GM12878 (cell line): Measurements from ENCODE around the gene PTPN13. TPM values are rescaled to one million over a fixed set of nuclear protein-coding genes. Genes with fewer than 3 reads are reported as not detected.

ENCODE experiments used
- ATAC-seq: fragments of 200-7000 bp; cut with Tn5 transposase; 3 replicates; pipeline ENCODE4 v1.9.1; 2020; ENCODE audit warnings: mild to moderate bottlenecking, moderate library complexity
- BruUV-seq: library from RNA; stranded (reverse); fragments of 400-500 nt; replicated peaks from 2 replicates; lab custom pipeline; 2021; lab: Mats Ljungman, UMichigan
- CTCF ChIA-PET: fragments of 300-600 bp; sonication (Branson Sonifier 250); formaldehyde crosslinking; extraction: SDS; loops from one replicate; lab custom pipeline; 2021; ENCODE audit warnings: inconsistent platforms; lab: Yijun Ruan, JAX
- POLR2A ChIA-PET: fragments of 350-600 bp; formaldehyde crosslinking; extraction: SDS; loops from one replicate; lab custom pipeline; 2021; ENCODE audit warnings: inconsistent platforms; lab: Charles Lee
- RAD21 ChIA-PET: fragments of 300-600 bp; sonication (Branson Sonifier 250); formaldehyde crosslinking; loops from one replicate; lab custom pipeline; 2023; ENCODE audit warnings: antibody characterized with exemption; ENCODE audit not compliant: unreplicated experiment; lab: Charles Lee
- SMC1A ChIA-PET: fragments of 300-600 bp; sonication (Branson Sonifier 250); formaldehyde crosslinking; loops from one replicate; lab custom pipeline; 2023; ENCODE audit not compliant: unreplicated experiment, uncharacterized antibody; lab: Charles Lee
- DNase-seq: peaks from one replicate; pipeline ENCODE4 v3.0.0-alpha.2; 2011; ENCODE audit warnings: low read depth, low spot score
- FAIRE-seq: peaks from 3 replicates; lab custom pipeline; 2011; peaks lifted over from hg19 to GRCh38; lab: Jason Lieb, UNC
- H2AFZ ChIP-seq: 2 replicates; pipeline ENCODE4 v1.6.0; 2011; ENCODE audit warnings: low read depth, low read length, control low read depth; ENCODE audit not compliant: control insufficient read depth
- H3K27ac ChIP-seq: 2 replicates; pipeline ENCODE4 v1.5.1; 2011; ENCODE audit warnings: control low read depth; ENCODE audit not compliant: control insufficient read depth, insufficient read depth
- H3K27me3 ChIP-seq, 2 experiments: replicated peaks in 1 of 2; 2 replicates each; pipeline versions ENCODE4 v1.6.0 to v1.6.1; 2011; ENCODE audit warnings: low read length in 1 of 2; ENCODE audit not compliant: control insufficient read depth in 2 of 2, insufficient read depth in 2 of 2
- H3K36me3 ChIP-seq, 2 experiments: 2 replicates each; pipeline ENCODE4 v1.5.1; 2011; ENCODE audit warnings: low read length in 1 of 2; ENCODE audit not compliant: control insufficient read depth in 2 of 2, insufficient read depth in 2 of 2
- H3K4me1 ChIP-seq: 2 replicates; pipeline ENCODE4 v1.6.1; 2011; ENCODE audit warnings: mild to moderate bottlenecking, low read length, moderate library complexity, mixed read lengths; ENCODE audit not compliant: control insufficient read depth, insufficient read depth
- H3K4me2 ChIP-seq: 2 replicates; pipeline ENCODE4 v1.6.0; 2011; ENCODE audit warnings: control low read depth; ENCODE audit not compliant: control insufficient read depth, insufficient read depth
- H3K4me3 ChIP-seq: fragments of 200-600 bp; sonication (generic); 2 replicates; pipeline ENCODE4 v1.5.1; 2016
- H3K79me2 ChIP-seq: 2 replicates; pipeline ENCODE4 v1.6.0; 2011; ENCODE audit warnings: low read length; ENCODE audit not compliant: control insufficient read depth, insufficient read depth
- H3K9ac ChIP-seq: 2 replicates; pipeline ENCODE4 v1.8.0; 2011; ENCODE audit warnings: low read length, control low read depth, mixed read lengths; ENCODE audit not compliant: control insufficient read depth, insufficient read depth
- H3K9me3 ChIP-seq: replicated peaks from 3 replicates; pipeline ENCODE4 v1.5.1; 2011; ENCODE audit warnings: mild to moderate bottlenecking, low read length; ENCODE audit not compliant: control insufficient read depth, insufficient read depth
- H4K20me1 ChIP-seq: 2 replicates; pipeline ENCODE4 v1.6.0; 2011; ENCODE audit not compliant: control insufficient read depth, insufficient read depth
- CBX3 ChIP-seq: fragments of 200-600 bp; sonication (generic); IDR thresholded peaks from 2 replicates; pipeline ENCODE4 v1.6.1; 2016; ENCODE audit warnings: low read depth, borderline replicate concordance
- CEBPB ChIP-seq, 2 experiments: fragments of 150-350 bp in 1 of 2; IDR thresholded peaks; 2 replicates each; pipeline ENCODE4 v1.6.1; 2012 to 2014; ENCODE audit warnings: low read depth in 2 of 2, low read length in 2 of 2, borderline replicate concordance in 1 of 2, inconsistent platforms in 1 of 2
- CTCF ChIP-seq, 3 experiments: IDR thresholded peaks in 2 of 3; conservative IDR thresholded peaks in 1 of 3; 2 replicates each; pipeline ENCODE4 v1.5.1; 2011; ENCODE audit warnings: low read depth in 3 of 3, low read length in 3 of 3, mild to moderate bottlenecking in 3 of 3, control low read depth in 2 of 3, moderate library complexity in 2 of 3, inconsistent platforms in 1 of 3, mixed read lengths in 1 of 3; ENCODE audit not compliant: control insufficient read depth in 2 of 3, insufficient read depth in 1 of 3; ENCODE audit errors: extremely low read depth in 1 of 3
- ESRRA ChIP-seq: IDR thresholded peaks from 2 replicates; pipeline ENCODE4 v1.6.1; 2012; ENCODE audit warnings: mild to moderate bottlenecking, low read length, improper control_type of control experiment
- IRF4 ChIP-seq: IDR thresholded peaks from 2 replicates; pipeline ENCODE4 v1.6.1; 2011; ENCODE audit warnings: low read depth, low read length
- KLF5 ChIP-seq: fragments of 450-650 bp; IDR thresholded peaks from 2 replicates; pipeline ENCODE4 v1.6.1; 2014; ENCODE audit warnings: mild to moderate bottlenecking; ENCODE audit not compliant: partially characterized antibody
- MEF2A ChIP-seq: IDR thresholded peaks from 2 replicates; pipeline ENCODE4 v1.6.1; 2011; ENCODE audit warnings: low read depth, mild to moderate bottlenecking, low read length, moderate library complexity; ENCODE audit not compliant: insufficient read depth
- MTA2 ChIP-seq: fragments of 450-650 bp; IDR thresholded peaks from 2 replicates; pipeline ENCODE4 v1.6.1; 2016; ENCODE audit warnings: low read depth, mild to moderate bottlenecking, moderate library complexity
- MXI1 ChIP-seq: fragments of 150-350 bp; IDR thresholded peaks from 2 replicates; pipeline ENCODE4 v1.6.1; 2011; ENCODE audit warnings: low read depth, mild to moderate bottlenecking, inconsistent platforms, low read length, improper control_type of control experiment
- RB1 ChIP-seq: fragments of 450-650 bp; formaldehyde crosslinking; IDR thresholded peaks from 2 replicates; pipeline ENCODE4 v1.6.1; 2017; ENCODE audit warnings: mild to moderate bottlenecking, borderline replicate concordance
- REST ChIP-seq: IDR thresholded peaks from 2 replicates; pipeline ENCODE4 v1.6.1; 2012; ENCODE audit warnings: mild to moderate bottlenecking, low read depth, low read length
- STAT1 ChIP-seq: fragments of 450-650 bp; conservative IDR thresholded peaks from 2 replicates; pipeline ENCODE4 v1.6.1; 2014; ENCODE audit warnings: antibody characterized with exemption, mild to moderate bottlenecking
- TCF7 ChIP-seq: IDR thresholded peaks from 2 replicates; pipeline ENCODE4 v1.6.1; 2014; ENCODE audit warnings: antibody characterized with exemption, borderline replicate concordance
- ZBTB40 ChIP-seq: fragments of 450-650 bp; IDR thresholded peaks from 2 replicates; pipeline ENCODE4 v1.6.1; 2016; ENCODE audit warnings: mild to moderate bottlenecking, moderate library complexity, borderline replicate concordance
- WGBS: methylation state at CpG from one replicate; pipeline ENCODE4 v1.1.6; 2016; ENCODE audit warnings: low lambda C conversion rate; ENCODE audit not compliant: insufficient replicate concordance, insufficient coverage; ENCODE audit errors: missing lambda C conversion rate; 5-methylcytosine and 5-hydroxymethylcytosine counted together
- in situ Hi-C: fragments of 300-500 bp; cut with MboI; formaldehyde crosslinking; loops from 9 replicates; pipeline ENCODE4 v1.14.3; 2018; ENCODE audit warnings: mixed read lengths
- intact Hi-C: fragments of 100-400 bp; cut with micrococcal nuclease; formaldehyde crosslinking; loops from one replicate; pipeline ENCODE4 v1.14.2; 2022; ENCODE audit not compliant: unreplicated experiment
- polyA plus RNA-seq, 11 experiments: library from polyadenylated mRNA; depleted of rRNA in 4 of 11; unstranded in 6 of 11; stranded (reverse) in 5 of 11; fragments of >200 nt; fragmentation: Nextera tagmentation in 4 of 11; fragmentation: Illumina TruSeq in 1 of 11; extraction: Ambion mirVana in 4 of 11; extraction: Trizol in 1 of 11; gene quantifications; 1 replicate in 1 of 11; 2 replicates in 10 of 11; pipeline versions ENCODE4 v1.2.1 to v1.2.3, GENCODE V29; 2011 to 2016; ENCODE audit warnings: inconsistent platforms in 2 of 11, missing spikeins in 2 of 11, low read depth in 1 of 11
- total RNA-seq, 4 experiments: library from RNA; depleted of rRNA in 3 of 4; stranded (reverse); fragments of >200 nt in 3 of 4; fragmentation: Illumina TruSeq in 1 of 4; extraction: Trizol in 1 of 4; gene quantifications; 2 replicates each; pipeline versions ENCODE4 v1.2.1 to v1.2.3, GENCODE V29; 2013 to 2021

Gene PTPN13
- total and polyA plus RNA-seq, 10 of the 15 experiments (the other 5 are each of a cell fraction or from before 2014, with no cell fraction given): 8.5 to 69.4 (median 33.9) TPM

GRCh38 chr4:86547140-86547539 is 47.0 kb upstream of the PTPN13 start:
- WGBS: 70% methylated on average over 22 of the region's 22 CpGs
- ChIA-PET SMC1A (no interaction called here), POLR2A (no interaction called here), RAD21 (no interaction called here), CTCF (no interaction called here)
- no peak overlapping the region for H3K4me3 ChIP-seq
- no peaks in the 10 kb centered on the region for H4K20me1 ChIP-seq
- no peak overlapping the region for H3K4me2 ChIP-seq
- intact Hi-C loops: no loop called here
- peaks cover 12% of the 10 kb centered on the region for H3K4me1 ChIP-seq
- no peaks in the 10 kb centered on the region for H3K27me3 ChIP-seq
- no peak for ATAC-seq
- FAIRE-seq: no peak
- H3K9ac ChIP-seq: no peak overlapping the region
- no peaks in the 10 kb centered on the region for H3K36me3 ChIP-seq
- H3K79me2 ChIP-seq: no peaks in the 10 kb centered on the region
- DNase-seq: no peak
- H3K9me3 ChIP-seq: no peaks in the 10 kb centered on the region; the same call in 2 of the 3 replicates
- in situ Hi-C loops: no loop called here
- no peak overlapping the region for H2AFZ ChIP-seq
- BruUV-seq: no TSS peak
- H3K27ac ChIP-seq: no peak overlapping the region
- no peak for TF ChIP-seq RB1
- no peak for TF ChIP-seq KLF5
- no peak for TF ChIP-seq ESRRA
- TF ChIP-seq TCF7: no peak
- TF ChIP-seq MTA2: no peak
- no peak for TF ChIP-seq CTCF (IDR thresholded peaks at IDR 0.05 in 2 of 3, conservative IDR thresholded peaks at IDR 0.05 in 1 of 3; ENCODE audit: control insufficient read depth in 2 of 3, extremely low read depth in 1 of 3, insufficient read depth in 1 of 3, low read depth in 3 of 3, low read length in 3 of 3)
- TF ChIP-seq CBX3: no peak
- TF ChIP-seq STAT1: no peak
- TF ChIP-seq ZBTB40: no peak
- no peak for TF ChIP-seq MXI1
- TF ChIP-seq REST: no peak
- TF ChIP-seq CEBPB (IDR thresholded peaks at IDR 0.05; ENCODE audit: borderline replicate concordance in 1 of 2, low read depth in 2 of 2, low read length in 2 of 2): no peak
- no peak for TF ChIP-seq IRF4
- TF ChIP-seq MEF2A: no peak
